Effector memory CD4-positive, alpha-beta T cell (primary cell): Measurements from ENCODE around the gene GATA3.

ENCODE experiments used
- DNase-seq, 3 donors: peaks; one replicate each; pipeline ENCODE4 v3.0.0-alpha.2; 2020
- H3K27ac ChIP-seq: 2 replicates; pipeline ENCODE4 v1.7.0; 2013; ENCODE audit warnings: mild to moderate bottlenecking, low read length, moderate library complexity; ENCODE audit not compliant: insufficient read depth, poor library complexity, severe bottlenecking
- H3K27me3 ChIP-seq: replicated peaks from 2 replicates; pipeline ENCODE4 v1.7.0; 2013; ENCODE audit warnings: mild to moderate bottlenecking, low read length; ENCODE audit not compliant: insufficient read depth, control insufficient read depth, poor library complexity, severe bottlenecking
- H3K36me3 ChIP-seq: 2 replicates; pipeline ENCODE4 v1.7.0; 2013; ENCODE audit warnings: mild to moderate bottlenecking, low read length, moderate library complexity; ENCODE audit not compliant: control insufficient read depth, insufficient read depth
- H3K4me1 ChIP-seq: 2 replicates; pipeline ENCODE4 v1.7.0; 2013; ENCODE audit warnings: low read length, mild to moderate bottlenecking; ENCODE audit not compliant: control insufficient read depth, insufficient read depth, poor library complexity, severe bottlenecking
- H3K4me3 ChIP-seq: 2 replicates; pipeline ENCODE4 v1.7.0; 2013; ENCODE audit warnings: low read length, low read depth, mild to moderate bottlenecking; ENCODE audit not compliant: insufficient read depth, poor library complexity, severe bottlenecking
- H3K9me3 ChIP-seq: 2 replicates; pipeline ENCODE4 v1.7.0; 2013; ENCODE audit warnings: mild to moderate bottlenecking, low read length, moderate library complexity; ENCODE audit not compliant: control insufficient read depth

Gene GATA3

DNA sequence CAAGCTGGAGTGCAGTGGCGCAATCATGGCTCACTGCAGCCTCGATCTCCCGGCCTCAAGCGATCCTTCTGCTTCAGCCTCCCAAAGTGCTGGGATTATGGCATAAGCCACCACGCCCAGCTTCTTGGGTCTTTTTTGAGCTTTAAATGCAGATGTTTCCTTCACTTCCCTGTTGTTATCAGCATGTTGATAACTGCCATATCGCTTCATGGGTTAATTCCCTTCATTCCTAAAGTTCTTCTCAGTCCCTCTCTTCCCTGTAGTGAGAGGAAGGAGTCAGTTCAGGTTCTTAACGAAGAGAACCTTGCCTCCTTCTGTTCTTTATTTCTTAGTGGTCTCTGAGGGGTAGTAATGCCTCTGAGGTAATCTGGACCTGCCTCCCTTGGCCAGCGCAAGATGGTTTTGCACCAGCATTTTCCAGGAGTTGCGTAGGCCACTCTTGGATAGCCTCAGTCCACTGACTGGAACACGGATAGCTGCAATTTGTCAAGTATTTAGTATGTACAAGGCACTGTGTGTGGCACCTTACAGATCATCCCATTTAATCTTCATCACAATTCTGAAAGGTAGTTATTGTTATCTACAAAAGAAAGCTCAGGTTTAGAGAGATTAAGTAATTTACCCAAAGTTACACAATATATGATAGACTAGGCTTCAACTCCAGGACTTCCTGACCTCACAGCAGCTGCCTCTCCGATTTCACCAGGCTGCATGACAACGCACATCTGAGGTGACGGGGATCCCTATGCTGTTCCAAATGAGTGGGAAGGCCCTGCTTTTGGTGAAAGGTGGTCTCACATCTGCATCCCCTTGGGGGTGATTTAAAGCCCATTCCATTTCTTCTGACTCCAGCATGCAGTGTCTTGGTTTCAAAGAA lies 60.5 kb downstream of the GATA3 start:
- no peaks in the 10 kb centered on the region for H3K27me3 ChIP-seq
- no peaks in the 10 kb centered on the region for H3K36me3 ChIP-seq
- no peak for DNase-seq
- no peaks in the 10 kb centered on the region for H3K4me1 ChIP-seq
- no peak overlapping the region for H3K4me3 ChIP-seq
- no peak overlapping the region for H3K27ac ChIP-seq
- H3K9me3 ChIP-seq: no peaks in the 10 kb centered on the region

DNA sequence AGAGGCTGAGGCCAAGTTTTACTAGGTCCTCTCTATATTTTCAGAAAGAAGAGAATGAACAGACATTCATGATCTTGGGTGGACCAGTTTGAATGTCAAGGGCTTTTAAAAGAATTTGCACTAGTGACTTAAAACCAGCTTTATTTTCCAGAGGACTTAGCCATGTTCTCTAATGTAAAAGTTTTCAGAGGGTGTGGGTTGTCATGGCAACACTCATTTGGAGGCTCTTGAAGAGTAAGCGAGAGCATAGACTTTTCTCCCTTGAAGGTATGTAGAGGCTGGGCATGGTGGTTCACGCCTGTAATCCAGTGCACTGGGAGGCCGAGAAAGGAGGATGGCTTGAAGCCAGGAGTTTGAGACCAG lies 61.1 kb downstream of the GATA3 start:
- no peaks in the 10 kb centered on the region for H3K9me3 ChIP-seq

DNA sequence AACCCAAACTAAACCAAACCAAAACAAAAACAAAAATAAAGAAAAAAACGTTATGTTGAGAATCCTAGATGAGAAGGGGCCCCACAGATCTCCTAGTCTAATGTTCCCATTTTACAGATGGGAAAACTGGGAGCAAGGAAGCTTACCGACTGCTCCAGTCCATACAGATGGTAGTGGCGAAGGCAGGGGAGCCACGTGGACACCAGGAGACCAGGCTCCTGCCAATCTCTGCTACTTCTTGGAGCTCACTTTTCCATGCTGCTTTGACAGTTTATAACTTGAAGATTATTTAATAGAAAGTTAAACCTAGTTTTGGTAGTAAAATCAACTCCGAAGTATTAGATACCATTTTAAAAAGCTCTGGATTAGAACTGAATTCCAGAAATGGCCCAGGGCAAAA lies 62.0 kb downstream of the GATA3 start:
- Histone ChIP-seq H3K36me3 (no peaks in the 10 kb centered on the region), H3K4me3 (no peak overlapping the region), H3K27ac (no peak overlapping the region), H3K4me1 (no peaks in the 10 kb centered on the region), H3K9me3 (no peaks in the 10 kb centered on the region), H3K27me3 (no peaks in the 10 kb centered on the region)
- no peak for DNase-seq

More for the DNA sequence above, 61.1 kb downstream of the GATA3 start:
- H3K36me3 ChIP-seq: no peaks in the 10 kb centered on the region
- H3K27ac ChIP-seq: no peak overlapping the region
- no peak overlapping the region for H3K4me3 ChIP-seq
- H3K4me1 ChIP-seq: no peaks in the 10 kb centered on the region
- no peaks in the 10 kb centered on the region for H3K27me3 ChIP-seq
- DNase-seq: no peak

DNA sequence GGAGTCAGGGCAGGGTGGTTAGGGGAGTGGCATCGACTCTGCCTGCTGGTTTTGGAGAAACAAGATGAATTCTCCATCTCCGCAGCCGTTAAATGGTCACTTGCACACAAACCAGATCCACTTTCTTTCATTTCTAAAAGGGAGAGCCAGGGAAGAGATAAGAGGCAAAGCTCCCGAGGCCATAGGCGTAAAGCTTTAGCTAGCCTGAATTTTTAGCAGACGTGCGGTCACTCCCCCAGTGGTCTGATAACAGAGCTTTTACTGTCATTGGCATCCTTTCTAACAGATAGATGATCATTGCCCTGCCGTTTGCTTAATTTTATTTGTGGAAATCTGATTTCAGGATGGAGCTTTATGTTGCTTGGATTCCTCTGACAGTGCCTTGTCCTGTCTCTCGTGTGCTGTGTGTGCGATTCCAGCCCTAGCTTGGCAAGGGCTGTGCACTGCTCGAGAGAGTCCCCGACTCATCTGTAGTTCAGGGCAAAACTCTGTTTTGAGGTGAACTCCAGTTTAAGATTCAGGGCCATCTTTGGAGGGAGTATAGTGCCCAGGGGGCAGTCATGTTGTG lies 62.5 kb downstream of the GATA3 start:
- no peak for DNase-seq
- Histone ChIP-seq H3K27ac (no peak overlapping the region), H3K4me3 (no peak overlapping the region), H3K27me3 (no peaks in the 10 kb centered on the region), H3K9me3 (no peaks in the 10 kb centered on the region), H3K4me1 (no peaks in the 10 kb centered on the region), H3K36me3 (no peaks in the 10 kb centered on the region)

DNA sequence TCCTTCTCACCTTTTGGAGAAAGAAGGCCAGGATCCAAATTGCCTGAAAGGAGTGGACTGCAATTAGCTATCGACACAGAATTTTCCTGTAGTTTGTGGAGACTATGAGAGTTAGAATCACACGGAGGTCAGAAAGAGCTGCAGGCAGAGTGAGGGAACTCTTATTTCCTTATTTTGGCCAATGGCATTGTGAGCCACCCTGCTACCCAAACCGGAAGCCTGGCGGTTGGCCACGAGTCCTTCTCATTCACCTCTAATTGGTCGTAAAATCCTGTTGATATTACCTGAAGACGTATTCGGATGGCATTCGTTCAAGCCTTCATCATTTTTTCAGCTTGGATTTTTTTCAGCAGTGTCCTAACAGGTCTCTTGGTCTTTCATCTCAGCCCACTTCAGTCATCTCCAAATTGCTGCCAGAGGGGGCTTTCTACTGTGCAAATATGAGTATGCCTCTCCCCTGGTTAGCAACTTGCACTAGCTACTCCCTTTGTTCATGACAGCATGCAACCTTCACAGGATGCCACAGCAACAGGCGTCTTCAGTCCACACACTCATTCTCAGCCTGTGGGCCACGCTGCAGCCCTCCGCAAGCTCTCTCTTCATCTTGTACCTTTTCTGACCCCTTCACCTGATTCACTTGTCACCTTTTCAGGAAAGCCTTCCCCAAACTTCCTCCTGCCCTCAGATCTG lies 66.9 kb downstream of the GATA3 start:
- Histone ChIP-seq H3K27me3 (no peaks in the 10 kb centered on the region), H3K4me1 (no peaks in the 10 kb centered on the region), H3K9me3 (no peaks in the 10 kb centered on the region), H3K36me3 (no peaks in the 10 kb centered on the region), H3K27ac (no peak overlapping the region), H3K4me3 (no peak overlapping the region)
- DNase-seq: no peak

DNA sequence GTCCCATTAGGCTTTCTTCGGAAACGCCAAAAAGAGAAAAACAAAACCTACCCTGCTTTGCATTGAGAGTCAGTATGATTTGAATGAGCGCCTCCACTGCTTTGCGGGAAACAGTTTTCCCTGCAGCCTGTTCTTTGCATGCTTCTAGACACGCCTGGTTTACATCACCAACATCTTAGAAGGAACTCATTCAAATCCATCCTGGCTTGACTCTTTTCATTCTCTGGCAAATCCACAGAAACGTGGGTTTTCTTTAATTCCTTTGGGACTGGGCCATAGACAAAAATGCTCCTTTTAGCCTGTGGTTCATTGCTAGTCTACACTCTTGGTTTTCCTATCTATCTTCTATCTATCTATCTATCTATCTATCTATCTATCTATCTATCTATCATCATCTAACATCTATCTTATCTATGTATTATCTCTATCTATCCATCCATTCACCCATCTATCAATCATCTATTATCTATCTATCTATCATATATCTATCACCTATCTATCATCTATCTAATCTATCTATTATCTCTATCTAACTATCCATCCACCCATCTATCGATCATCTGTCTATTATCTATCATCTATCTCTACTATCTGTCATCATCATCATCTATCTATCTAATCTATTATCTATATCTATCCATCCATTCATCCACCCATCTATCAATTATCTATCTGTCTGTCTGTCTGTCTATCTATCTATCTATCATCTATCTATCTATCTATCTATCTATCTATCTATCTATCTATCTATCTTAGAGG lies 68.3 kb downstream of the GATA3 start:
- H3K9me3 ChIP-seq: no peaks in the 10 kb centered on the region
- H3K4me1 ChIP-seq: no peaks in the 10 kb centered on the region
- no peak overlapping the region for H3K27ac ChIP-seq
- no peak for DNase-seq
- no peaks in the 10 kb centered on the region for H3K27me3 ChIP-seq
- no peak overlapping the region for H3K4me3 ChIP-seq
- H3K36me3 ChIP-seq: no peaks in the 10 kb centered on the region

DNA sequence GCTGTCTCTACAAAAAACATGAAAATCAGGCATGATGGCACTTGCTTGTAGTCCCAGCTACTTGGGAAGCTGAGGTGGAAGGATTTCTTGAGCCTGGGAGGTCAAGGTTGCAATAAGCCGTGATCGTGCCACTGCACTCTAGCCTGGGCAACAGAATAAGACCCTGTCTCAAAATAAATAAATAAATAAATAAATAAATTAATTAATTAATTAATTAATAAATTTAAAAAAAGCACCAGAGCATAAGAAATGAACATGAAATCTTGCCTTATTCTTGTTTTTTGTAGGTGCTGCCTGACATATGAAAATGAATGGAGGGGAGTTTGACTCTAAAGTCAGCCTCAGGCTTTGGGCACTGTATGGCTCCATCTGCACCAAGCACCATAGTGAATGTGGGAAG lies 69.9 kb downstream of the GATA3 start:
- no peak overlapping the region for H3K27ac ChIP-seq
- H3K36me3 ChIP-seq: no peaks in the 10 kb centered on the region
- no peaks in the 10 kb centered on the region for H3K4me1 ChIP-seq
- H3K4me3 ChIP-seq: no peak overlapping the region
- DNase-seq: no peak
- H3K9me3 ChIP-seq: no peaks in the 10 kb centered on the region
- H3K27me3 ChIP-seq: no peaks in the 10 kb centered on the region
